ENCODE measurements around the gene UFSP1. TPM values are rescaled to one million over a fixed set of nuclear protein-coding genes. Genes with fewer than 3 reads are reported as not detected.
"Not testable (repeated sequence)": the region's sequence is repeated elsewhere in the genome, so short reads cannot be mapped to it uniquely, and the experiment has no call there.

Gene UFSP1
- total RNA-seq, 1 donor from 2014 or later: 0.58 TPM

- TF ChIP-seq CTCF (conservative IDR thresholded peaks at IDR 0.05; ENCODE audit: low read depth, low read length): no peak
- H3K4me3 ChIP-seq (ENCODE audit: low read depth, low read length): no peak overlapping the region
- DNase-seq (ENCODE audit: low read depth): no peak
Measured at GRCh38 chr7:100855515-100855914, 34.0 kb downstream of the UFSP1 start.

- not testable (repeated sequence) for H3K4me3 ChIP-seq (ENCODE audit: low read depth, low read length)
Measured at GRCh38 chr7:100854899-100855298, 34.6 kb downstream of the UFSP1 start.

GRCh38 chr7:100854146-100854895, 35.2 kb downstream of the UFSP1 start:
- DNase-seq (ENCODE audit: low read depth): no peak
- no peak overlapping the region for H3K4me3 ChIP-seq (ENCODE audit: low read depth, low read length)
- no peak for TF ChIP-seq CTCF (conservative IDR thresholded peaks at IDR 0.05; ENCODE audit: low read depth, low read length)

More at GRCh38 chr7:100854899-100855298, 34.6 kb downstream of the UFSP1 start:
- DNase-seq (ENCODE audit: low read depth): not testable (repeated sequence)

GRCh38 chr7:100852048-100852872, 37.3 kb downstream of the UFSP1 start, which contains the start of gene SLC12A9:
SLC12A9 (plus strand) TSS chr7:100852713; CDS start chr7:100854198, 1,485 bp downstream.
- peak; percentile 94 for TF ChIP-seq CTCF (conservative IDR thresholded peaks at IDR 0.05; ENCODE audit: low read depth, low read length)
- DNase-seq (ENCODE audit: low read depth): no peak
- peak within 1 kb of the TSS; percentile 91 for H3K4me3 ChIP-seq (ENCODE audit: low read depth, low read length)

- H3K4me3 ChIP-seq (ENCODE audit: low read depth, low read length): no peak overlapping the region
- TF ChIP-seq CTCF (conservative IDR thresholded peaks at IDR 0.05; ENCODE audit: low read depth, low read length): no peak
- DNase-seq (ENCODE audit: low read depth): no peak
Measured at GRCh38 chr7:100847360-100847759, 42.2 kb downstream of the UFSP1 start.

- no peak for TF ChIP-seq CTCF (conservative IDR thresholded peaks at IDR 0.05; ENCODE audit: low read depth, low read length)
- no peak overlapping the region for H3K4me3 ChIP-seq (ENCODE audit: low read depth, low read length)
- no peak for DNase-seq (ENCODE audit: low read depth)
Measured at GRCh38 chr7:100840470-100841100, 48.9 kb downstream of the UFSP1 start.

- no peak for TF ChIP-seq CTCF (conservative IDR thresholded peaks at IDR 0.05; ENCODE audit: low read depth, low read length)
- no peak overlapping the region for H3K4me3 ChIP-seq (ENCODE audit: low read depth, low read length)
- no peak for DNase-seq (ENCODE audit: low read depth)
Measured at GRCh38 chr7:100839361-100839760, 50.2 kb downstream of the UFSP1 start.

All from epithelial cell of proximal tubule (primary cell).